HepG2 (cell line): Measurements from ENCODE around the gene IER2. TPM values are rescaled to one million over a fixed set of nuclear protein-coding genes. Genes with fewer than 3 reads are reported as not detected.
A peak's percentile ranks its signal among the peaks of the same experiment; 100 is the strongest.

ENCODE experiments used
- AGO2 ChIP-seq: fragments of 200-400 bp; formaldehyde crosslinking; optimal IDR thresholded peaks from 2 replicates; pipeline ENCODE3; 2017; ENCODE audit warnings: mild to moderate bottlenecking, low read depth, low read length, moderate library complexity
- ATAD3A ChIP-seq: sonication (generic); formaldehyde crosslinking; IDR thresholded peaks from 2 replicates; pipeline ENCODE4 v1.4.0; 2020; ENCODE audit warnings: missing genetic modification reagents
- FOXK2 ChIP-seq: fragments of 450-650 bp; IDR thresholded peaks from 2 replicates; pipeline ENCODE4 v1.6.1; 2016
- HMGA1 ChIP-seq: sonication (generic); formaldehyde crosslinking; conservative IDR thresholded peaks from 2 replicates; pipeline ENCODE4 v1.4.0; 2020; ENCODE audit warnings: missing genetic modification reagents
- KLF6 ChIP-seq: IDR thresholded peaks from 2 replicates; pipeline ENCODE4 v1.8.0; 2016; ENCODE audit warnings: missing biosample characterization, missing genetic modification reagents
- MEF2D ChIP-seq: sonication (generic); formaldehyde crosslinking; IDR thresholded peaks from 2 replicates; pipeline ENCODE4 v1.5.1; 2020; ENCODE audit warnings: mild to moderate bottlenecking, missing genetic modification reagents
- NPAS2 ChIP-seq: sonication (generic); formaldehyde crosslinking; IDR thresholded peaks from 2 replicates; pipeline ENCODE4 v1.8.0; 2022; ENCODE audit warnings: mild to moderate bottlenecking, missing genetic modification reagents, borderline replicate concordance
- POLR2A ChIP-seq, 2 experiments: IDR thresholded peaks; 2 replicates each; pipeline ENCODE4 v1.6.1; 2011; ENCODE audit warnings: low read depth in 2 of 2, low read length in 2 of 2, mild to moderate bottlenecking in 1 of 2, moderate library complexity in 1 of 2; ENCODE audit not compliant: insufficient read depth in 1 of 2
- PRMT3 ChIP-seq: sonication (generic); formaldehyde crosslinking; IDR thresholded peaks from 2 replicates; pipeline ENCODE4 v1.8.1; 2022; ENCODE audit warnings: low read depth, mild to moderate bottlenecking, moderate library complexity, missing genetic modification reagents, borderline replicate concordance
- SKI ChIP-seq: fragments of 450-650 bp; IDR thresholded peaks from one replicate; pipeline ENCODE4 v1.6.1; 2018; ENCODE audit warnings: mild to moderate bottlenecking; ENCODE audit not compliant: partially characterized antibody
- ZFAT ChIP-seq: sonication (generic); formaldehyde crosslinking; conservative IDR thresholded peaks from 2 replicates; pipeline ENCODE4 v1.8.1; 2023; ENCODE audit warnings: missing genetic modification reagents, inconsistent platforms
- ZNF260 ChIP-seq: sonication (generic); formaldehyde crosslinking; IDR thresholded peaks from 2 replicates; pipeline ENCODE4 v1.4.0; 2020; ENCODE audit warnings: missing genetic modification reagents, low read depth, mild to moderate bottlenecking, borderline replicate concordance
- ZNF546 ChIP-seq: sonication (generic); formaldehyde crosslinking; conservative IDR thresholded peaks from 2 replicates; pipeline ENCODE4 v1.8.1; 2023; ENCODE audit warnings: mild to moderate bottlenecking, missing genetic modification reagents
- ZNF616 ChIP-seq: sonication (generic); formaldehyde crosslinking; IDR thresholded peaks from 2 replicates; pipeline ENCODE4 v1.5.0; 2020; ENCODE audit warnings: low read depth, mild to moderate bottlenecking, missing genetic modification reagents
- ZNF629 ChIP-seq: sonication (generic); formaldehyde crosslinking; conservative IDR thresholded peaks from 2 replicates; pipeline ENCODE4 v1.5.0; 2020; ENCODE audit warnings: missing genetic modification reagents
- ZNF678 ChIP-seq: sonication (generic); formaldehyde crosslinking; IDR thresholded peaks from 2 replicates; pipeline ENCODE4 v1.4.0; 2020; ENCODE audit warnings: mild to moderate bottlenecking, missing genetic modification reagents
- ZNF850 ChIP-seq: sonication (generic); formaldehyde crosslinking; conservative IDR thresholded peaks from 2 replicates; pipeline ENCODE4 v1.9.0; 2021; ENCODE audit warnings: mild to moderate bottlenecking, missing genetic modification reagents
- polyA plus RNA-seq, 8 experiments: library from polyadenylated mRNA; depleted of rRNA in 3 of 8; stranded (reverse) in 7 of 8; unstranded in 1 of 8; fragments of >200 nt; fragmentation: Illumina TruSeq in 4 of 8; extraction: Trizol in 4 of 8; gene quantifications; 2 replicates each; pipeline versions ENCODE4 v1.2.1 to v1.2.3, GENCODE V29; 2011 to 2016; ENCODE audit warnings: low read depth in 4 of 8, missing spikeins in 1 of 8, mixed read lengths in 1 of 8; ENCODE audit not compliant: insufficient read depth in 1 of 8
- total RNA-seq, 5 experiments: library from RNA; depleted of rRNA; stranded (reverse); fragments of >200 nt; fragmentation: Illumina TruSeq; extraction: Trizol; gene quantifications; 2 replicates each; pipeline ENCODE4 v1.2.3, GENCODE V29; 2016; ENCODE audit warnings: low read depth in 1 of 5
- TF ChIP-seq, protein P1 (sequence below): sonication (generic); formaldehyde crosslinking; IDR thresholded peaks from 2 replicates; pipeline ENCODE4 v1.4.0; 2020; ENCODE audit warnings: missing genetic modification reagents, low read depth, mild to moderate bottlenecking, borderline replicate concordance
- TF ChIP-seq, protein P2 (sequence below): sonication (generic); formaldehyde crosslinking; IDR thresholded peaks from 2 replicates; pipeline ENCODE4 v1.5.1; 2020; ENCODE audit warnings: missing genetic modification reagents, mild to moderate bottlenecking, borderline replicate concordance
- TF ChIP-seq, protein P3 (sequence below): sonication (generic); formaldehyde crosslinking; IDR thresholded peaks from 2 replicates; pipeline ENCODE4 v1.5.1; 2020; ENCODE audit warnings: missing genetic modification reagents, mild to moderate bottlenecking, borderline replicate concordance
- TF ChIP-seq, protein P4 (sequence below): sonication (generic); formaldehyde crosslinking; IDR thresholded peaks from 2 replicates; pipeline ENCODE4 v1.4.0; 2020; ENCODE audit warnings: missing genetic modification reagents
- TF ChIP-seq, protein P5 (sequence below): sonication (generic); formaldehyde crosslinking; IDR thresholded peaks from 2 replicates; pipeline ENCODE4 v1.5.1; 2020; ENCODE audit warnings: mild to moderate bottlenecking, missing genetic modification reagents, moderate library complexity

Gene IER2
- total and polyA plus RNA-seq, 2 of the 13 experiments (the other 11 are each of a cell fraction or from before 2014, with no cell fraction given), result 10.1 to 14.3 TPM

DNA sequence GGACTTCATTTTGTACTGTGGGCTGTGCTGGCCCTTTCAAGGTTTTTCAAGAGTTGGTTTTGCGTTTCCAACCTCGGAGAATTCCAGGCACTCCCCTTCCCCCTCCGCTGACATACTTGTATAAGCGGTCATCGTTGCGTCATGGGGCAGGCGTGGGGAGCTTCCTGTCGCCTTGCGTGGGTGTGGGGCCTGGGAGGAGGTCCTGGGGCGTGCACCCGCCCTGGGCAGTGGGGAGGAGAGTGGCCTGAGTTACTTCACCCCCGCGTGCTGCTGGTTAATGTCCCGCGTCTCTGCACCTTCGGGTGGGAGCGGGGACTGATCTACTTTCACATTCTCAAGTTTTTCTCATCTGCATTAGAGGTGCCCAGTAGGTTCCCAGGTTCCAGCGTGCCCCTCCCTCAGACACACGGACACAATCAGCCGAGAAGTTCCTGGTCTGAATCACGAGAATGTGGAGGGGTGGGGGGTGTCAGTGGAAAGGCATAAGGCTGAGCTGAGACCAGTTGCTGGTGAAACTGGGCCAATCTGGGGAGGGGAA is 4.1 kb downstream of the IER2 start (continued):
- TF ChIP-seq ZNF260 (CRISPR knock-in tag) (no peak), ZNF678 (no peak), ZNF616 (CRISPR knock-in tag) (no peak), NPAS2 (no peak), ATAD3A (CRISPR knock-in tag) (no peak), PRMT3 (CRISPR knock-in tag) (no peak), FOXK2 (no peak), ZFAT (CRISPR knock-in tag) (no peak), ZNF629 (CRISPR knock-in tag) (no peak), HMGA1 (CRISPR knock-in tag) (no peak), MEF2D (no peak), POLR2A (IDR thresholded peaks at IDR 0.05; ENCODE audit: insufficient read depth in 1 of 2, low read depth in 2 of 2, low read length in 2 of 2) (peak; percentile 34 to 43; a peak in 1 of 4 replicates), SKI (no peak), KLF6 (CRISPR knock-in tag) (0 out of 2 replicates have a peak, but pooled peaks have one; percentile 31), AGO2 (no peak), ZNF850 (no peak), ZNF546 (CRISPR knock-in tag) (no peak)
- TF ChIP-seq, protein P1, sequence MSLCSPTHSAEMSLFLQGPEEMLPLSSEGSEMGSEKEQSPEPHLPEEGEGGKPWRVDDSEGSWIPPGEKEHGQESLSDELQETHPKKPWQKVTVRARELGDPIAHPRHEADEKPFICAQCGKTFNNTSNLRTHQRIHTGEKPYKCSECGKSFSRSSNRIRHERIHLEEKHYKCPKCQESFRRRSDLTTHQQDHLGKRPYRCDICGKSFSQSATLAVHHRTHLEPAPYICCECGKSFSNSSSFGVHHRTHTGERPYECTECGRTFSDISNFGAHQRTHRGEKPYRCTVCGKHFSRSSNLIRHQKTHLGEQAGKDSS, result no peak
- TF ChIP-seq, protein P2, sequence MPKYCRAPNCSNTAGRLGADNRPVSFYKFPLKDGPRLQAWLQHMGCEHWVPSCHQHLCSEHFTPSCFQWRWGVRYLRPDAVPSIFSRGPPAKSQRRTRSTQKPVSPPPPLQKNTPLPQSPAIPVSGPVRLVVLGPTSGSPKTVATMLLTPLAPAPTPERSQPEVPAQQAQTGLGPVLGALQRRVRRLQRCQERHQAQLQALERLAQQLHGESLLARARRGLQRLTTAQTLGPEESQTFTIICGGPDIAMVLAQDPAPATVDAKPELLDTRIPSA, result no peak
- TF ChIP-seq, protein P3, sequence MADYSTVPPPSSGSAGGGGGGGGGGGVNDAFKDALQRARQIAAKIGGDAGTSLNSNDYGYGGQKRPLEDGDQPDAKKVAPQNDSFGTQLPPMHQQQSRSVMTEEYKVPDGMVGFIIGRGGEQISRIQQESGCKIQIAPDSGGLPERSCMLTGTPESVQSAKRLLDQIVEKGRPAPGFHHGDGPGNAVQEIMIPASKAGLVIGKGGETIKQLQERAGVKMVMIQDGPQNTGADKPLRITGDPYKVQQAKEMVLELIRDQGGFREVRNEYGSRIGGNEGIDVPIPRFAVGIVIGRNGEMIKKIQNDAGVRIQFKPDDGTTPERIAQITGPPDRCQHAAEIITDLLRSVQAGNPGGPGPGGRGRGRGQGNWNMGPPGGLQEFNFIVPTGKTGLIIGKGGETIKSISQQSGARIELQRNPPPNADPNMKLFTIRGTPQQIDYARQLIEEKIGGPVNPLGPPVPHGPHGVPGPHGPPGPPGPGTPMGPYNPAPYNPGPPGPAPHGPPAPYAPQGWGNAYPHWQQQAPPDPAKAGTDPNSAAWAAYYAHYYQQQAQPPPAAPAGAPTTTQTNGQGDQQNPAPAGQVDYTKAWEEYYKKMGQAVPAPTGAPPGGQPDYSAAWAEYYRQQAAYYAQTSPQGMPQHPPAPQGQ (CRISPR knock-in tag), result no peak
- TF ChIP-seq, protein P4, sequence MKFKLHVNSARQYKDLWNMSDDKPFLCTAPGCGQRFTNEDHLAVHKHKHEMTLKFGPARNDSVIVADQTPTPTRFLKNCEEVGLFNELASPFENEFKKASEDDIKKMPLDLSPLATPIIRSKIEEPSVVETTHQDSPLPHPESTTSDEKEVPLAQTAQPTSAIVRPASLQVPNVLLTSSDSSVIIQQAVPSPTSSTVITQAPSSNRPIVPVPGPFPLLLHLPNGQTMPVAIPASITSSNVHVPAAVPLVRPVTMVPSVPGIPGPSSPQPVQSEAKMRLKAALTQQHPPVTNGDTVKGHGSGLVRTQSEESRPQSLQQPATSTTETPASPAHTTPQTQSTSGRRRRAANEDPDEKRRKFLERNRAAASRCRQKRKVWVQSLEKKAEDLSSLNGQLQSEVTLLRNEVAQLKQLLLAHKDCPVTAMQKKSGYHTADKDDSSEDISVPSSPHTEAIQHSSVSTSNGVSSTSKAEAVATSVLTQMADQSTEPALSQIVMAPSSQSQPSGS, result peak; percentile 21; the same call in 1 of the 2 replicates
- TF ChIP-seq, protein P5, sequence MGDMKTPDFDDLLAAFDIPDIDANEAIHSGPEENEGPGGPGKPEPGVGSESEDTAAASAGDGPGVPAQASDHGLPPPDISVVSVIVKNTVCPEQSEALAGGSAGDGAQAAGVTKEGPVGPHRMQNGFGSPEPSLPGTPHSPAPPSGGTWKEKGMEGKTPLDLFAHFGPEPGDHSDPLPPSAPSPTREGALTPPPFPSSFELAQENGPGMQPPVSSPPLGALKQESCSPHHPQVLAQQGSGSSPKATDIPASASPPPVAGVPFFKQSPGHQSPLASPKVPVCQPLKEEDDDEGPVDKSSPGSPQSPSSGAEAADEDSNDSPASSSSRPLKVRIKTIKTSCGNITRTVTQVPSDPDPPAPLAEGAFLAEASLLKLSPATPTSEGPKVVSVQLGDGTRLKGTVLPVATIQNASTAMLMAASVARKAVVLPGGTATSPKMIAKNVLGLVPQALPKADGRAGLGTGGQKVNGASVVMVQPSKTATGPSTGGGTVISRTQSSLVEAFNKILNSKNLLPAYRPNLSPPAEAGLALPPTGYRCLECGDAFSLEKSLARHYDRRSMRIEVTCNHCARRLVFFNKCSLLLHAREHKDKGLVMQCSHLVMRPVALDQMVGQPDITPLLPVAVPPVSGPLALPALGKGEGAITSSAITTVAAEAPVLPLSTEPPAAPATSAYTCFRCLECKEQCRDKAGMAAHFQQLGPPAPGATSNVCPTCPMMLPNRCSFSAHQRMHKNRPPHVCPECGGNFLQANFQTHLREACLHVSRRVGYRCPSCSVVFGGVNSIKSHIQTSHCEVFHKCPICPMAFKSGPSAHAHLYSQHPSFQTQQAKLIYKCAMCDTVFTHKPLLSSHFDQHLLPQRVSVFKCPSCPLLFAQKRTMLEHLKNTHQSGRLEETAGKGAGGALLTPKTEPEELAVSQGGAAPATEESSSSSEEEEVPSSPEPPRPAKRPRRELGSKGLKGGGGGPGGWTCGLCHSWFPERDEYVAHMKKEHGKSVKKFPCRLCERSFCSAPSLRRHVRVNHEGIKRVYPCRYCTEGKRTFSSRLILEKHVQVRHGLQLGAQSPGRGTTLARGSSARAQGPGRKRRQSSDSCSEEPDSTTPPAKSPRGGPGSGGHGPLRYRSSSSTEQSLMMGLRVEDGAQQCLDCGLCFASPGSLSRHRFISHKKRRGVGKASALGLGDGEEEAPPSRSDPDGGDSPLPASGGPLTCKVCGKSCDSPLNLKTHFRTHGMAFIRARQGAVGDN, result peak; percentile 50
